Stimulated activated CD4-positive, alpha-beta T cell treated with anti-CD3 and anti-CD28 coated beads, Interleukin-2, amount 100 ng/mL, for 4 hours (primary cell): ENCODE measurements around the gene CHCHD6.

Experiments used
- DNase-seq: peaks from one replicate; pipeline ENCODE4 v3.0.0-alpha.2; 2020; ENCODE audit warnings: low read depth

Gene CHCHD6, protein sequence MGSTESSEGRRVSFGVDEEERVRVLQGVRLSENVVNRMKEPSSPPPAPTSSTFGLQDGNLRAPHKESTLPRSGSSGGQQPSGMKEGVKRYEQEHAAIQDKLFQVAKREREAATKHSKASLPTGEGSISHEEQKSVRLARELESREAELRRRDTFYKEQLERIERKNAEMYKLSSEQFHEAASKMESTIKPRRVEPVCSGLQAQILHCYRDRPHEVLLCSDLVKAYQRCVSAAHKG

DNA sequence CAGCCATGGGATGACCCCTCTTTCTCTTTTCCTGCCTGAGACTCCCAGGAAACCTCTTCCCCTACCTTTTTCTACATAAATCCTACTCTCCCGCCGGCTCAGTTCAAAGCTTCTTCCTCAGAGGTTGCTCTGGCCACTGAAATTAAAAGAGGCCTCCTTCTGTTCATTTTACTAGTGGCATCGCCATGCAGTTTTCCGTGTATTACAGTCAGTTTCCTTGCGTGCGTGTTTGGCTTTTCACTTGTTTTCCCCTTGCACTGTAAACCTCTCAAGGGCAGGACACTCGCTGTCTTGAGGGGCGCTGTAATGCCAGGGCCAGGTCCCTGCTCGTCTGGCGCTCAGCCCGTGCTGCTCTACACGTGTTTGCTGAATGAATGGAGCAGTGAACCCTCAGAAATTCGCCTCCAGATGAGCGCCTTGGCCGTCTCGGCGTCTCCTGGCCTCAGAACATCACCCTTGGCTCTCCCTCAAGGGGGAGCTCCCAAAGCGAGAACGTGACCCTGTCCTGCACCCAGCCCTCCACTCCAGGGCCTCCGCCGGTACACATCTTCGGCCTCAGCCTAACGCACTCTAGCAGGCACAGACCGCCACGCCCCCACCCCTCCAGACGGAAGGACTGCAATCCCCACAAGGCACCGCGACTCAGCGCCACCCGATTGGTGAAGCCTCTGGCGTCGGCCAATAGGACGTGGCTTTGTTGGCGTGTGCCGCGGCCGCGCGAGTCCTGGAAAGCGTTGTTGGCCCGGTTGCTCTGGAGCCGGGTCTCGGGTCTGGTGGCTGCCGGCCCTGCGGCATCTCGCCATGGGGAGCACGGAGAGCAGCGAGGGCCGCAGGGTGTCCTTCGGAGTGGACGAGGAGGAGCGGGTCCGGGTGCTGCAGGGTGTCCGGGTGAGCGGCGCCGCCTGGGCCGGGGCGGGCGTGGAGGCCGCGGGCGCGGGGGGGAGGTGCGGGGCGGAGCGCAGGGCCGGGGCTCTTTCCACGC lies at the start of gene CHCHD6:
Gene CHCHD6 (plus strand): TSS at position 729 of the 982 bp plus-strand sequence. CDS start 73 bp downstream, at position 802.
- peak; percentile 96 for DNase-seq

DNA sequence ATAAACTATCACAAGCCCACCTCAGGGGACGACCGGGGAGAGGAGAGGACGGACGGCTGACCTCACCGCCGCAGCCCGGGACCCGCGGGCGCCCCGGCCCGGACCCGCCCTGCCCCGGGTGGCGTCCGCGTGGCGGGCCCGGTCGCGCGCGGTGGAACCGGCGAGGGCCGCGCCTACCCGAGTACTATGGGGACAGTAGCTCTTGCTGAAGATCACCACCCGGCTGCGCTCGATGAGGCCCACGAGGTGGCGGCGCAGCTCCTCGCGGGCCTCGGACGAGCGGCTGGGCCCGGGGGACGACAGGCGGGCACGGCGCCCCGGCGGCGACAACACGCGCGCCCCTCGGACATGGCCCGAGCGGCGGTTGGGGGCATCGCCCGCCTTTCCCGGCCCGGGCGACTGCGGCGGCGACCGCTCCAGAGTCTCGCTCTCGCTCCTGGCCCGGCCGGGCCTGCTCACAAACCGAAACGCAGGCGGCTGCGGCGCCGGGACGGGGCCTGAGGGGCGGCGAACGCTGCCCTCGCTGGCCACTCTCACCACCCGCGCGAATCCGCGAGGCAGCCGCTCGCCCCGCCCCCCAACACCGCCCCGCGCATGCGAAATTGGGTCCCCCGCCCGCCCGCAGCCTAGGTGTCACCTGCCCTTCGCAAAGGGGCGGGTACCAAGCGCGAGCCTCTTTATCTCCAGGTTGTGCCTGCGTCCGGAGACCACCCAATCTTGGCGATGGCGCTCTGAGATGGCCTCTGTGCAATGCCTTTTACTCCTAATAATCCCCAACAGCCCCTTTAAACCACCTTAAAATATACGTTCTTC lies 49.3 kb upstream of the CHCHD6 start, which contains the start of gene TXNRD3:
Gene TXNRD3 (minus strand): TSS at position 554 of the 813 bp plus-strand sequence.
- peak; percentile 77 for DNase-seq

GRCh38 chr3:126655887-126656286 lies 48.2 kb upstream of the CHCHD6 start:
- no peak for DNase-seq

DNA sequence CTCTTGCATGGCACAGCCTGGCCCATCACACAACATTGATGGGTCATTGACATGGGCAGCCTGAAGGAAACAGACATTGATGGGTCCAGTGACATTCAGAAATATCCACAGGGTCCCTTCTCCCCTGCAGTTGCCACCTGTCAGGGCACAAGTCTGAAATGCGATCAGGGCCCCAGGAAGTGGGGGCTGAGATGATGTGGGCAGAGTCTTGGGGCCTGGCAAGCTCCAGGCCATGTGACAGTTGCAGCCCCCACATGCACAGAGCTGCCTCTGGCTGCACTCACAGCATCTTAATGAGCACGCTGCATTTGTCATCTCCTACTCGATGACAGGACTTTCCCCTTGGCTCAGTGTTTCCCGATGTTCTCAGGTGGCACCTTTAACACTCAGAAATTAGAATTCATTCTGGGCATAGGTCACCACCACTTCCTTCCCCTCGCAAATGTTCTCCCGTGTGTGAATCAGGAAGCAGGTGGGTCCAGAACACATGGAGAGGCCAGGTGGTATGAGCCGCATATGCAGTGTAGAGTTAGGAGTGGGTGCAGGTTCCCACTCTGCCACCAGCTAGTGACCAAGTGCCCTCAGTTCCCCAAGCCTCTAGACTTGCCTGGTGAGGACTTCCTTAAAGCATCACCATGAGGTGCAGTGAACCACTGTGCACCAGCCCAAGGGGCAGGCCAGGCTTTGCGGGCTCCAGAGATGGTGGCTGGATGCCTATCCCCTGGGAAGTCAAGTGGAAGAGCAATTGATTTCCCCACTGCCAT lies 47.5 kb upstream of the CHCHD6 start:
- DNase-seq: no peak

GRCh38 chr3:126657901-126658300 lies 46.1 kb upstream of the CHCHD6 start:
- DNase-seq: no peak

GRCh38 chr3:126658584-126658983 lies 45.5 kb upstream of the CHCHD6 start:
- DNase-seq: no peak

DNA sequence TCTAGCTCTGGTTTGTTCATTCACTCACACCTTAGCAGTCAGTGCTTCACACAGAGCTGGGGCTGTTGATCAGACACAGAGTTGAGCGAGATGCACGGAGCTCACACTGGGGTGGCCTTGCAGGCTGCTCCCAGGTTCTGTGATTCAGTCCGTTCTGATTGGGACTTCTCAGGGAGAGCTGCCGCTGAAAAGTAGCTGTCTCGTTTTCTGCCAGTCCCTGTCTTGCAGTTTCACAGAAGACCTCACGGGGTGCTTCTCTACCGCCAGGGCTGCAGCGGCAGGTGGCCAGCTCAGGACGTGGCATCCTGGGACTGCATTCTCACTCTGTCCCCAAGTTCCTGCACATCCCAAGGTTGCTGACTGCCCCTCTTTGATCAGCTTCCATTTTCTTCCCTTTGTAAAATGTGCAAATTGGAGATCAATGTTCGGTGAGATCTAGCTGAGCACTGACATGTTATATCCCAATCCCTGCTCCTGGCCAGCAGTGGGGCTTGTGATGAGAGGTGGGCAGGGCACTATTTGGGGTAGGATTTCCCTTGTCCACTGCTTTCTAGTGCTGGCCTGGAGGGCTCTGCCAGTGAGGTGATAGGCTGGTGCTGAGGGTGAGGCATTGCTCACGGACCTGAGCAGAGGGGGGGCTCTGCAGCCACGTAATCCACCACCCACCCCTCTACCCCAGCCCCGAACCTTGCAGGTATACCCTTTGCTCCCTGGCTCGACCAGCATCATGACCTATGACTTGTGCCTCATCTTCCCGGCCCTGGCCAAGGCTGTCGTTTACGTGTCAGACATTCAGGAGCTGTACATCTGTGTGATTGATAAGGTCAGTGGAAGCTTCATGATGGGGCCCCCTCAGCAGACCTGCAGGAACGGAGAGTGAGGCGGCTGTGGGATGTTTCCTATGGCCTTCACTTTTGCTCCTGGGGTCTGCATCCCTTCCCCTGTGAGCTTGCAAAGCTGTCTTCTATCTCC lies 43.8 kb upstream of the CHCHD6 start:
- no peak for DNase-seq

- DNase-seq: no peak
These were observed 42.3 kb upstream of the CHCHD6 start for GRCh38 chr3:126661532-126662364.

DNA sequence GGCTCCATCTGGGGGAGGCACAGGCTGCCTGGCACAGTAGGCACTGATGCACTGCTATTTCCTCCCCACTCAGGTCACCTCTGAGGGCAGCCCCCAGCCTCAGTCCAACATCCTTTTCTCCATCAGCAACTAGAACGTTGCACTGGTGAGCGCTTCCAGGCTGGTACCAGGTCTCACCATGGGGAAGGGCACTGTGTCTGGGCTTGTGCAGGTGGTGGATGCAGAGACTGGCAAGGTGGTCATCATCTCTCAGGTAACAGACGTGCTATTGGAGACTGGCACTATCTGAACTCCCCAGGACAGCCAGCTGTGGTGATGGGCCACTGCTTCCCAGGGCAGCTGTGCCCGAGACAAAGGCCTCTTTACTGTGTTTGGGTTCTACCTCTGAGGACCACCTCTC lies 40.8 kb upstream of the CHCHD6 start:
- DNase-seq: no peak

- DNase-seq: no peak
These were observed 40.3 kb upstream of the CHCHD6 start for GRCh38 chr3:126663750-126664149.

- no peak for DNase-seq
These were observed 39.3 kb upstream of the CHCHD6 start for GRCh38 chr3:126664591-126665214.

DNA sequence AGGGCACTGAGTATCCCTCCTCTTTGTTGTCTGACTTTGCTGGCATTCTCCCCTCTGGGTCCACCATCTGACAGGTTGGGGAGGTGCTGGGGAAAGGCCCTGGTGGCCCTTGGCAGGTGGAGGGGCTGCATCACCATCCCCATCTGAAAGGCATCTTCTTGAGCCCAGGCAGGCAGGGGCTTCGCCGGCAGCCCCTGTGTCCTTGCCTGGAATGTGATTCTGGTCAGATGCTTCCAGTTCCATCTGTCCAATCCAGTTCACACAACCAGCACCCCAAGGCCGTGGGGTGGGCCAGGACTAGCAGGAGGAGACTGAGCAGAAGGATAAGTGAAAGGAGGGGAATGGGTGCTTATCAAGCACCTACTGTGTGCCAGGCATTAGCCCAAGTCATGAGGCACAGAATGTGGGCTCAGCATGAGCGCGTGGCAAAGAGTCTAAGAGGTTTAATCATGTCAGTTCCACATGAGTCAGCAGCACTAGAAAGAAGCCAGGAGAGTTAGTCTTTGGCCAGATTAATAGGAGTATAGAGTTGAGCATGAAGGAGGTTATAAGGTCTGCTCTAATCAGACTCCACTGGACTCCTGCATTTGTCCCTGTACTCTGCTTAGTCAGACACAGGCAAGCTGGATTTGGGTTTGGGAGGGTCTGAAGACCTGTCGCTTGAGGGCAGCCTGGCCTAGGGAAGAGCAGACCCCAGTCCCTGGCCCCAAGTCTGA lies 38.7 kb upstream of the CHCHD6 start:
- no peak for DNase-seq

DNA sequence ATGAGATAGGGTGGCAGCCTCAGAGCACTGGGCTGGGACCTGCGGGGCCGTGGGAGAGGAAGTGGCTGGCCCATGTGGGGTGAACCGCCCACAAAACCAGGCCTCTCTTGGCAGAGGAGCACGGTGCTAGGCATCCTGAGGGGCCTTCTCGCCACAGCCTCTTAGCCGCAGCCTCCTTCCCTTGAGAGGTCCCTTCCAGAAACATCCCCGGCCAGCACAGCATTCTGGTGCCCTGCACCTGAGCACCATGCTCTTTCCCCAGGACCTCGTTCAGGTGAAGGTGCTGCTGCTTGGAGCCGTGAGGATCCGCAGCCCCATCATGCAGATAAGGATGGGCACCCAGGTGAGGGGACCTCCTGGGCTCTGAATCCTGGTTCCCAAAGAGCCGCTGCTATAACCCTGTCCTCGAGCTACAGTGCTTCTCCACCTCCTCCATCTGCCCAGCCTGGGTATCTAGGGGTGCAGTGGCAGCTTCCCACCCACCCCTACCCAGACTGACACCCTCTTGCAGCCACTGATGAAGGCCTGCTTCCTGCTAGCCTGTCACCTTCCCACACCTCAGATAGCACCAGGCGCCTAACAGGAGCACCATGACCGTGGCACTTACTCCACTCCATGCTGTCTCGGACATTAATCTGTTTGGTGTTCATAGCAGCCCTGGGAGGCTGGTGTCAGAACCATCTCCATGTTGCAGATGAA lies 37.9 kb upstream of the CHCHD6 start:
- DNase-seq: no peak

DNA sequence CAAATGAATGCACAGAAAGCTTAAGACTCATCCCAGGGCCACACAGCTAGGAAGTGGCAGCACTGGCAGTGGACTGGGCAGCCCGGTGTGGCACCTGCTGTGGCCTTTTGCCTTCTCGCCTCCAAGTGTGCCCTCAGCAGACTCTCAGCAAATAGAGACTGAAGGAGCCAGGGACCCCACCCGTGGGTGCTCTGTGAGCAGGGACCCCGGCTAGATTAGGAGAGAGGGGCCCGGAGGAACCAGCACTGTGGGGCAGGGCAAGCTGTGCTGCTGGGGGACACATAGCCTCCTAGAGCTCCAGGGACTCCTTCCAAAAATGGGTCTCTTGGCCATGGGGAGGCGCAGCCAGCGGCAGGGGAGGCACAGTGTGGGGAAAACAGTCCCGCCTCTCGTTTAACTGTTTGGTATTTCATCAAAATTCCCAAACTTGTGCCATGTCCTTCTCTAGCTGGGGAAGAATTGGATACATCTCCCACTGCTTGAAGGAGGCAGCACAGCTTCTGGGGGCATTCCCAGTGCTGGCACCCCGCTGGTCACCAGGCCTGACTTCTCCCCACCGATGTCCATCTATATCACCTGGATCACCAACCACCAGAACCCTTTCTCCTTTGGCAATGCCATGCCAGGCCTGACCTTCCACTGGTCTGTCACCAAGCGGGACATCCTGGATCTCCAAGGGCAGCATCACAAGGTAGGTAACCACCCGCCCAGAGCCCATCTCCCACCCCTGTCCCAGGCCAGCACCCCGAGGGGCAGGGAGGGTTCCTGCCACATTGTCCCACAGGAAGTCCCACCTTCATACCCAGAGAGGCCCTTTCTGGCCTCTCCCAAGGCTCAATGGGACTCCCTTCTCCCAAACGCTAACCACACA lies 37.1 kb upstream of the CHCHD6 start:
- no peak for DNase-seq

DNA sequence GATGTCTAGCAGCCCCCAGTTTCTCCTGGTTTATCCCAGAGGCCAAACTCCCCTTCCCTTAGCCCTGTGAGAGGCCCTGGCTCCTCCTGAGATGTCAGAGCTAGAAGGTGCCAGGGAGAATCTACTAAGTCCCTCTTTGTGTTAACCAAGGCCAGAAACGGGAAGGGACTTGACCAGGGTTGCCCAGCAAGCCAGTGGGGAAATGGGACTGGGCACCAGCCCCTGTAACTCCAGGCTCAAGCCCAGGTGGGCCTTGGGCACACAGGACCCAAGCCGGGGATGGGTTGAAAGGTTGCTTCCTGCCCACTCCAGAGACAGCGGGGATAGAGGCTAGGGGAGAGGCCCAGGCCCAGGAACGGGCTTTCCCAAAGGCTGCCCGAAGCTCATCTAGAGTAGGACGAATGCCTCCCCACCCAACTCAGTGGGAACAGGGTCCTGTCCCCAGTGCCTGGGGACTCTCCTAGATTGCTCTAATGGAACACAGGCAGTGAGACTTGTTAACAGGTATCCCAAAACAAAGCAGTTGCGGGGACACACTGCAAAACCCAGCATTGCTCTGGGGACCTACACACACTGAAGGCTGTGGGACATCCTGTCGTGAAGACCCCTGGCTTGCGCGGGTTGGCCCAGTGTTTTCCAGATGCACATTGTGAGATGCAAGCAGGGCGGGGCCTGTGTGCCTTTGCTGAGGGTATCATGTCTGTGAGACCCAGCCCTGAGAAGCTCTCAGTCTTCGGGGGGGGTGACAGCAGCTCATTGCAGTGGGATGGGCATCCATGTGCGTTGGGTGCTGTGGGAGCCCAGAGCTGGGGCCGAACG lies 36.2 kb upstream of the CHCHD6 start:
- DNase-seq: no peak
